GM12864 (cell line): ENCODE results near the gene PDZK1.

Experiments used
- DNase-seq: peaks from one replicate; pipeline ENCODE4 v3.0.0-alpha.2; 2011; ENCODE audit warnings: low read depth
- H3K4me3 ChIP-seq: 2 replicates; pipeline ENCODE4 v1.5.1; 2011; ENCODE audit warnings: mild to moderate bottlenecking, low read depth, low read length, control low read depth
- TF ChIP-seq, protein P1 (sequence below): IDR thresholded peaks from 2 replicates; pipeline ENCODE4 v1.5.1; 2011; ENCODE audit warnings: low read depth, mild to moderate bottlenecking, moderate library complexity, low read length, control low read depth, inconsistent platforms; ENCODE audit errors: missing control alignments

Gene PDZK1

DNA sequence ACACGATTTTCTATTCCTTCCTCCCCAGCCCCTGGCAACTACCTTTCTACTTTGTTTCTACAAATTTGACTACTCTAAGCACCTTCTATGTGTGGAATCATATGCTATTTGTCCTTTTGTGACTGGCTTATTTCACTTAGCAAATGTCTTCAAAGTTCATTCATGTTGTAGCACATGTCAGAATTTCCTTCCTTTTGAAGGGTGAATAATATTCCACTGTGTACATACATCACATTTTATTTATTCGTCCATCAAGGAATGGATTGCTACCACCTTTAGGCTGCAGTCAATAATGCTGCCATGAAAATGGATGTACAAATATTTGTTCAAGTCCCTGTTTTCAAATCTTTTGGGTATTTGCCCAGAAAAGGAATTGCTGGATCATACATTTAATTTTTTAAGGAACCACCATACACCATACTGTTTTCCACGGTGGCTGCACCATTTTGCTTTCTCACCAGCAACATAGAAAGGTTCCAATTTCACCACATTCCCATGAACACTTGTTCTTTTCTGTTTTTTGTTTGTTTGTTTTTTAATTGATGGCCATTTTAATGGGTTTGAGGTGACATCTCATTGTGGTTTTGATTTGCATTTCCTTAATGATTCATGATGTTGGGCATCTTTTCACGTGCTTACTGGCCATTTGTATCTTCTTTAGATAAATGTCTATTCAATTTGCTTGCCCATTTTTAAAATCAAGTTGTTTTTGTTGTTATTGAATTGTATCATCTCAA is 3.3 kb upstream of the PDZK1 start:
- DNase-seq = no peak
- TF ChIP-seq, protein P1, sequence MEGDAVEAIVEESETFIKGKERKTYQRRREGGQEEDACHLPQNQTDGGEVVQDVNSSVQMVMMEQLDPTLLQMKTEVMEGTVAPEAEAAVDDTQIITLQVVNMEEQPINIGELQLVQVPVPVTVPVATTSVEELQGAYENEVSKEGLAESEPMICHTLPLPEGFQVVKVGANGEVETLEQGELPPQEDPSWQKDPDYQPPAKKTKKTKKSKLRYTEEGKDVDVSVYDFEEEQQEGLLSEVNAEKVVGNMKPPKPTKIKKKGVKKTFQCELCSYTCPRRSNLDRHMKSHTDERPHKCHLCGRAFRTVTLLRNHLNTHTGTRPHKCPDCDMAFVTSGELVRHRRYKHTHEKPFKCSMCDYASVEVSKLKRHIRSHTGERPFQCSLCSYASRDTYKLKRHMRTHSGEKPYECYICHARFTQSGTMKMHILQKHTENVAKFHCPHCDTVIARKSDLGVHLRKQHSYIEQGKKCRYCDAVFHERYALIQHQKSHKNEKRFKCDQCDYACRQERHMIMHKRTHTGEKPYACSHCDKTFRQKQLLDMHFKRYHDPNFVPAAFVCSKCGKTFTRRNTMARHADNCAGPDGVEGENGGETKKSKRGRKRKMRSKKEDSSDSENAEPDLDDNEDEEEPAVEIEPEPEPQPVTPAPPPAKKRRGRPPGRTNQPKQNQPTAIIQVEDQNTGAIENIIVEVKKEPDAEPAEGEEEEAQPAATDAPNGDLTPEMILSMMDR = no peak
- H3K4me3 ChIP-seq = no peak overlapping the region

DNA sequence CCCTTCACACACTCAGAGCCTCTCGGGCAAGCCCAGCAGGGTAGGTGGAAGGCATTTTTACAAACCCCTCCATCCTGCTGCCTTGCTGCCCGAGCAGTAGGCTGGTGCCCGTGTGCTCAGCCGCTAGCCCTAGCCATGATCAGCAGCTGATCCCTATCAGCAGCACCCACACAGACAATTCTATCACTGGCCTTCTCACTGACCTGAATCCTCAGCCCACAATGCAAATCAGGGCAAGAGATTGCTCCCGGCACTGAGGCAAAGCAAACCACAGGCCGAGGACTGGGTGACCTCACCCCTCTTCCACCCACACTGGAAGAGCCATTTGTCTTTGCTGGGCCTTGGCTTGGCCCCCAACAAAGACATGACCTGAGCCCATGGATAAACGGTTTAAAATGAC is 895 bp upstream of the PDZK1 start:
- no peak for DNase-seq
- TF ChIP-seq, protein P1 = no peak
- no peak overlapping the region for H3K4me3 ChIP-seq

DNA sequence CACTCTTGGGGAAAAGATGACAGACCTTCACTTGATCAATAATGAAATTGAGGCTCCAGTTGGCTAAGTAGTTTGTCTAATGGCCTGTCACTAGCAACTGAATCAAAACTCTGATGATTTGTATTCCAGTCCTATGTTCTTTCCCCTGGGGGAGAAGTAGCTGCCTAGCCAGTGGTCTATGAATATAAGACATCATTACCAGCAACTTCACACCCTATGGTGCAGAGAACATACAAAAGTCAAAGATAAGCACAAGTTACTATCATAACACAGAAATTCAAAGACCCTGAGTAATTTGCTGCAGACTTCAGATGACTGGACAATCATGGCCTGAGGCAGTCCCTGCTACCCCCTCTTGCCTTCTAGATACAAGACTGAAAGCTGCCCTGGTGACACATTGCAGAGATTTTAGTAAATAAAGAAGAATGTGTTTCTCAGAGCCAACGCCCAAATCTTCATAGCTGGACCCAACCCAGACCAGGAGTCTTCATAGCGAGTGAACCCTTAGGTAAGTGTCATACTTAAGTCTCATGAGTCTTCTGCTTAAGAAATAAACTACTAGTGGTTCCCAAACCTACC is 993 bp downstream of the PDZK1 start:
- no peak overlapping the region for H3K4me3 ChIP-seq
- no peak for DNase-seq
- TF ChIP-seq, protein P1 = no peak

DNA sequence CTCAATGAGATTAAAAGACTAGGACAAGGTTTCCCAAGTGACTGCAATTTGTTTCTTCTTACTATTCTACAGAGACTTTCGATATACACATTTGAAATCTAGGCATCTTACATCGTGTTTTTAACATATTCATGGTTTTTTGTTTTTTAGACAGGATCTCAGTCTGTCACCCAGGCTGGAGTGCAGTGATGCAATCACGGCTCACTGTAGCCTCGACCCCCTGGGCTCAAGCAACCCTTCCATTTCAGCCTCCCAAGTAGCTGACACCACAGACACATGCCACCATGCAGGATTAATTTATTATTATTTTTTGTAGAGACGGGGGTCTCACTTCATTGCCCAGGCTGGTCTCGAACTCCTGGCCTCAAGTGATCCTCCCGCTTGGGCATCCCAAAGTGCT is 1.5 kb downstream of the PDZK1 start:
- TF ChIP-seq, protein P1 = no peak
- no peak for DNase-seq
- H3K4me3 ChIP-seq = no peak overlapping the region

DNA sequence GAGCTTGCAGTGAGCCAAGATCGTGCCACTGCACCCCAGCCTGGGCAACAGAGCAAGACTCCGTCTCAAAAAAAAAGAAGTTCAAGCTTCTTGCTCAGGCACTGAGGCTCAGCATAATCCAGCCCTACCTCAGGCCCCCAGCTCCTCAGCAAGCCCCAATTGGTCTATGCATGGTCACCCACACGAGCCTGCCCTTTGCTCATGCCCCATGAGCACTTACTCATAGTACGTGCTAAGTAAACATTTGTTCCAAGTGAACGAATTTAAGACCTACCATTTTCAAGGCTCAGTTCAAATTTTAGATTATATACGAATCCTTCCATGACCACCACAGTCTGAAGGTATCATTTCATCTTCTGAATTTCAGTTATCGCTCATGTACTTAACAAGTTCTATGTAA is 4.3 kb downstream of the PDZK1 start:
- DNase-seq = no peak
- TF ChIP-seq, protein P1 = no peak
- H3K4me3 ChIP-seq = no peak overlapping the region

DNA sequence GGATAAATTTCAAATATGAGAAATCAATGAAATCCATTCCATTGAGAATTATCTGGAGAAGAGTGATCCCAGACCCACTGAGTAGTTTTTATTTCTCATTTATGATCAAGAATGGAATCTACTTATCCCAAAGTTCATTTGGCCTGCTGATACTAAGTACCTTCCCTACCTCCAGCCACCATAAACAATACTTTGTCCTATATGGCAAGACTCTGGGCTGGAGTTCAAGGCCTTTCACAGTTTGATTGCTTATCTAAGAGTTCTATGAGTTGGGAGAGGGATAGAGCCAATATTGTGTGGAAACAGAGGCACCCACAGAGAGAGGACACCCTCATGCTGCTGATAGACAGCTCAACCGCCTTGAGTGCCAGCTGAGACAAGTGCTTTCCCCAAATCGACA is 5.1 kb downstream of the PDZK1 start:
- H3K4me3 ChIP-seq = no peak overlapping the region
- no peak for DNase-seq
- TF ChIP-seq, protein P1 = no peak
